ENCODE measurements around the gene FAIM2. TPM values are rescaled to one million over a fixed set of nuclear protein-coding genes. Genes with fewer than 3 reads are reported as not detected.

The FAIM2 gene
- total RNA-seq, 1 experiment from 2014 or later = 0.49 TPM

DNA sequence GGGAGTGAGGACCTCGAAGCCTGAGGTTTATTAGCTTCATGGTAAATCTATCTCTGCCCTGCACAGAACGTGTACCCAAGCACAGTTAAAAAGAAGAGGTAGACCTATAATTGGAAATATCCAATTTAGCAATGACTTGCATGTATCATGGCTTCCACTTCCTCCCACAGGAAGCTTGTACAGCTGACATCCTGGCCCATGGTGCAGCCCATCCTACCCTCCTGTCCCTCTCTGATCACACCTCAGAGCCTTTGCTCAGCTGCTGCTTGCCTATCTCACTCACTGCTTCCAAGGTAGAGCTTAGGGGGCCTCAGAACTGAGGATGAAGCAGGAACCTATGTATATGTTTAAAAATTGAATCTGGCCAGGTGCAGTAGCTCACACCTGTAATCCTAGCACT lies 56.5 kb downstream of the FAIM2 start:
- TF ChIP-seq SIN3A (IDR thresholded peaks at IDR 0.05; ENCODE audit: borderline replicate concordance, insufficient read depth, low read depth, low read length) (no peak), TCF7L2 (IDR thresholded peaks at IDR 0.05; ENCODE audit: low read depth, low read length) (no peak), POLR2AphosphoS5 (IDR thresholded peaks at IDR 0.05; ENCODE audit: low read depth, low read length) (no peak)
- TF ChIP-seq, protein P1, sequence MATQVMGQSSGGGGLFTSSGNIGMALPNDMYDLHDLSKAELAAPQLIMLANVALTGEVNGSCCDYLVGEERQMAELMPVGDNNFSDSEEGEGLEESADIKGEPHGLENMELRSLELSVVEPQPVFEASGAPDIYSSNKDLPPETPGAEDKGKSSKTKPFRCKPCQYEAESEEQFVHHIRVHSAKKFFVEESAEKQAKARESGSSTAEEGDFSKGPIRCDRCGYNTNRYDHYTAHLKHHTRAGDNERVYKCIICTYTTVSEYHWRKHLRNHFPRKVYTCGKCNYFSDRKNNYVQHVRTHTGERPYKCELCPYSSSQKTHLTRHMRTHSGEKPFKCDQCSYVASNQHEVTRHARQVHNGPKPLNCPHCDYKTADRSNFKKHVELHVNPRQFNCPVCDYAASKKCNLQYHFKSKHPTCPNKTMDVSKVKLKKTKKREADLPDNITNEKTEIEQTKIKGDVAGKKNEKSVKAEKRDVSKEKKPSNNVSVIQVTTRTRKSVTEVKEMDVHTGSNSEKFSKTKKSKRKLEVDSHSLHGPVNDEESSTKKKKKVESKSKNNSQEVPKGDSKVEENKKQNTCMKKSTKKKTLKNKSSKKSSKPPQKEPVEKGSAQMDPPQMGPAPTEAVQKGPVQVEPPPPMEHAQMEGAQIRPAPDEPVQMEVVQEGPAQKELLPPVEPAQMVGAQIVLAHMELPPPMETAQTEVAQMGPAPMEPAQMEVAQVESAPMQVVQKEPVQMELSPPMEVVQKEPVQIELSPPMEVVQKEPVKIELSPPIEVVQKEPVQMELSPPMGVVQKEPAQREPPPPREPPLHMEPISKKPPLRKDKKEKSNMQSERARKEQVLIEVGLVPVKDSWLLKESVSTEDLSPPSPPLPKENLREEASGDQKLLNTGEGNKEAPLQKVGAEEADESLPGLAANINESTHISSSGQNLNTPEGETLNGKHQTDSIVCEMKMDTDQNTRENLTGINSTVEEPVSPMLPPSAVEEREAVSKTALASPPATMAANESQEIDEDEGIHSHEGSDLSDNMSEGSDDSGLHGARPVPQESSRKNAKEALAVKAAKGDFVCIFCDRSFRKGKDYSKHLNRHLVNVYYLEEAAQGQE (IDR thresholded peaks at IDR 0.05; ENCODE audit: insufficient read depth in 1 of 2, low read depth in 2 of 2, low read length in 1 of 2) = no peak
- TF ChIP-seq, protein P2, sequence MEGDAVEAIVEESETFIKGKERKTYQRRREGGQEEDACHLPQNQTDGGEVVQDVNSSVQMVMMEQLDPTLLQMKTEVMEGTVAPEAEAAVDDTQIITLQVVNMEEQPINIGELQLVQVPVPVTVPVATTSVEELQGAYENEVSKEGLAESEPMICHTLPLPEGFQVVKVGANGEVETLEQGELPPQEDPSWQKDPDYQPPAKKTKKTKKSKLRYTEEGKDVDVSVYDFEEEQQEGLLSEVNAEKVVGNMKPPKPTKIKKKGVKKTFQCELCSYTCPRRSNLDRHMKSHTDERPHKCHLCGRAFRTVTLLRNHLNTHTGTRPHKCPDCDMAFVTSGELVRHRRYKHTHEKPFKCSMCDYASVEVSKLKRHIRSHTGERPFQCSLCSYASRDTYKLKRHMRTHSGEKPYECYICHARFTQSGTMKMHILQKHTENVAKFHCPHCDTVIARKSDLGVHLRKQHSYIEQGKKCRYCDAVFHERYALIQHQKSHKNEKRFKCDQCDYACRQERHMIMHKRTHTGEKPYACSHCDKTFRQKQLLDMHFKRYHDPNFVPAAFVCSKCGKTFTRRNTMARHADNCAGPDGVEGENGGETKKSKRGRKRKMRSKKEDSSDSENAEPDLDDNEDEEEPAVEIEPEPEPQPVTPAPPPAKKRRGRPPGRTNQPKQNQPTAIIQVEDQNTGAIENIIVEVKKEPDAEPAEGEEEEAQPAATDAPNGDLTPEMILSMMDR (IDR thresholded peaks at IDR 0.05) = no peak
- Histone ChIP-seq H3K27ac (ENCODE audit: low read length) (no peak overlapping the region), H3K9me3 (ENCODE audit: control insufficient read depth, insufficient read depth, low read depth, low read length) (no peaks in the 10 kb centered on the region), H3K36me3 (ENCODE audit: control insufficient read depth, insufficient read depth, low read length) (no peaks in the 10 kb centered on the region), H3K4me1 (ENCODE audit: control insufficient read depth, insufficient read depth, low read length) (peaks cover 9% of the 10 kb centered on the region), H3K27me3 (ENCODE audit: control insufficient read depth, insufficient read depth, low read length) (peaks cover 13% of the 10 kb centered on the region), H3K4me3 (ENCODE audit: low read depth in 2 of 2, low read length in 2 of 2) (no peak overlapping the region)
- DNase-seq (ENCODE audit: low read depth, low spot score) (no peak), ATAC-seq (no peak)
- intact Hi-C loops (cut with micrococcal nuclease; ENCODE audit: unreplicated experiment) = no loop called here
- no TSS peak for BruUV-seq (replicated peaks)
- in situ Hi-C loops (cut with HindIII; ENCODE audit: low pct_unique_long_range_greater_than_20kb, low sequenced_read_pairs) = no loop called here
- CTCF ChIA-PET = no interaction called here
- POLR2A ChIA-PET = no interaction called here

DNA sequence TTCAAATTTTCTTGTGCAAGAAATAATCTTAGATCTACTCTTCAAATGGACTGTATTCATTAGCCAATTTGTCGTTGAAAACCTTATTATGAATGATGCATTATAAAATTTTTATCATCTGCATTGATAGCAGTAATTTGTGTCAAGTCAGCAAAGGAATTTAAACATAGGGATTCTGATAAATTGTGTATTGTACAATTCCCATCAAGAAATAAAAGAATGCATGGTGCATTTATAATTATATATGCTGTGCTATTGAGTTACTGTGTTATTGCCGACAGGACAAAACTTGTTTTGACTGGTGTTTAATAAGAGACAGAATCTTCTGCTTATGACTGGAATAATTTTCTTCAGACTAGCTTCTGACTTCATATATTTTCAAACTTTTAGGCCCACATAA lies 57.7 kb downstream of the FAIM2 start:
- H3K4me1 ChIP-seq (ENCODE audit: control insufficient read depth, insufficient read depth, low read length) = peaks cover 16% of the 10 kb centered on the region
- H3K36me3 ChIP-seq (ENCODE audit: control insufficient read depth, insufficient read depth, low read length) = no peaks in the 10 kb centered on the region
- intact Hi-C loops (cut with micrococcal nuclease; ENCODE audit: unreplicated experiment) (no loop called here), in situ Hi-C loops (cut with HindIII; ENCODE audit: low pct_unique_long_range_greater_than_20kb, low sequenced_read_pairs) (no loop called here)
- ChIA-PET POLR2A (no interaction called here), CTCF (interaction anchor here (0.7 kb wide), 1 partner anchor 97 kb away, joined by 14 read pairs; no protein-coding TSS in a partner anchor)
- no peak overlapping the region for H3K27ac ChIP-seq (ENCODE audit: low read length)
- DNase-seq (ENCODE audit: low read depth, low spot score) (no peak), ATAC-seq (no peak)
- BruUV-seq (replicated peaks) = no TSS peak
- H3K27me3 ChIP-seq (ENCODE audit: control insufficient read depth, insufficient read depth, low read length) = peaks cover 13% of the 10 kb centered on the region
- no peak overlapping the region for H3K4me3 ChIP-seq (ENCODE audit: low read depth in 2 of 2, low read length in 2 of 2)
- H3K9me3 ChIP-seq (ENCODE audit: control insufficient read depth, insufficient read depth, low read depth, low read length) = no peaks in the 10 kb centered on the region
- TF ChIP-seq, protein P1 (IDR thresholded peaks at IDR 0.05; ENCODE audit: insufficient read depth in 1 of 2, low read depth in 2 of 2, low read length in 1 of 2) = no peak
- no peak for TF ChIP-seq SIN3A (IDR thresholded peaks at IDR 0.05; ENCODE audit: borderline replicate concordance, insufficient read depth, low read depth, low read length)
- TF ChIP-seq POLR2AphosphoS5 (IDR thresholded peaks at IDR 0.05; ENCODE audit: low read depth, low read length) = no peak
- TF ChIP-seq, protein P2 (IDR thresholded peaks at IDR 0.05) = no peak
- no peak for TF ChIP-seq TCF7L2 (IDR thresholded peaks at IDR 0.05; ENCODE audit: low read depth, low read length)

Data from Panc1 (cell line).